Superior temporal gyrus (tissue), 1 donor: ENCODE data around the gene YBX3.
A peak's percentile ranks its signal among the peaks of the same experiment; 100 is the strongest.

Source experiments
- DNase-seq: peaks from one replicate; pipeline ENCODE4 v3.0.0-alpha.2; 2016; ENCODE audit errors: extremely low spot score

The YBX3 gene

DNA sequence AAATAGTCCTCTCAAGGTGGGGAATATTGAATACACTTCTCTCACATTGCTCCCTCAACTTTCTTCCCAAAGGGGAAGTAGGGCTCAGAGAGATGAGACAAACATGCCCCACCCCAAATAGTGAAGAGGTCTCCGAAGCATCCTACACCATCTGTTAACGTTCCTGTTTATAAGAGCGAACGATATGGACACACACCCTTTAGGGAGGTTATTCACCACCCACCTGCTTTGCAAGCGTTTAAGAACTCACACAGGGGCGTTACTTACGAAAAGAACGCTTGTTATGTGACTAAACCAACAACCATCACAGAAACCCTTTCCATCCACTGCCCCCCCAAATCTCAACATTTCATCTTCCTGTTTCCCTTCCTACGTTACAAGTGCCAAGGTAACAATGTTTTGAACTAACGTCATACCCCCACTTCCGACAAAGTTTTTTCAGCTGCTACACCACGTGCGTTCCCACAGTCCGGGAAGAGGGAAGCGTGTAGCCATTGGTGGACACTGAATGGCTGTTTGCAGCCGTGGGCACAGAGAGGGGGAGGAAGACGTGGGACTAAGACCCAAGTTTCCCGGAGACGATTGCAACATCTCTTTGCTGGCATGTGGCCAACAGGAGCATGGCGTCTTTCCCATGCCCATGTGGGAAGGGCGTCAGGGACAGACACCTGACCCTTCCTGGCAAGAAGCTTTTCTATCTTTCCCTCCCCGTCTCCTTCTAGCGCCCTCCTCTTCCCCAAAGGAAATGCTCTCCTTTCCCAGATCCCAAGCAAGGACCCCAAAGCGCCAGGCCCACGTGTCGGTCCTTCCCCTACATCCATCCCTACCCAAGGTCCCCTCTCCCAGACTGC is 1.2 kb downstream of the YBX3 start:
- DNase-seq = peak; percentile 55

DNA sequence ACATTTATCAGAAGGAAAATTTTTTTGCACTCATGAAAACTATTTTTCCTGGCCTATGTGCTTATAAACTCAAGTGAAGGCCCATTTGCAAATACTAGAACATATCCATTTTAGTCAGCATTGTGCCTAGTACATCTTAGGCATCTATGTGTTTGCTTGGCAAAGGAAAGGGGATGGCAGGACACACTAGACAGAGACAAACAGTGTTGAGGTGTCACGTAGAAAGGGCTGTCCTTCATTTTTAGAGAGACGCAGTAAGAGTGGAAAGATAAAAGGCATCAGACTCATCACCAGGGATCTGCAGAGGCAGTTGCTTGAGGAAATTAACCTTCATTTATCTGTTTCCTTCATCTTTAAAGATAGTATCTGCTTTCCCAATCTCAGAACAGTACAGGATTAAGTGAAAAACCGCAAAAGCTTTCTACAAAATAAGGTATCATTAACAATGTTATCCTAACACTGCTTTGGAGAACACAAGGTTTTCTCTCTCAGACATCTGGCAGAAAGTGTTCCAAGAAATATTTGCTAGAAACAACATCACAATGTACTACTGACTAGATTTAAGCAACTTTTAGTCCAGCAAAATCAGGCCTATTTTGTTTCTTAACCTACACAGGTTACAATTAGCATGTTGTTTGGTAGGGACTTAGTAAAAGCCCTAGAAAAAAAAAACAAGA is 2.0 kb downstream of the YBX3 start:
- DNase-seq = no peak

DNA sequence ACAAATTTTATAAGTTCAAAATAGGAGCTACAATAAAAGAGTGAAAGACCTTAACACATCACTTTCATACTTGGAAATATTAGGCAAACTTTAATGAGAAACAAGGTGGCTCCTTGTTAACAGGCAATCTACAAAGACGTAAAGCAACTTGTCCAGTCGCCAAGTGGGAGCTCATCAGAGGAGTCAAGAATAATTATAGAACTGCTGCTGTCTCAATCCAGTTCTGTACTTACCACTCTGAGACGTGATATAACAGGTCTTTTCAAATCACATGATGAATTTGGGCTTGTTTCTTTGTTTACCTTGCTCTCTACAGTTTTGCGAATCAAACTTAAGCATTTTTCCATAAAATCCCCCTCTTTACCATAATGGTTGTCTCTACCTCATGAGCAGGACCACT is 3.6 kb downstream of the YBX3 start:
- no peak for DNase-seq

DNA sequence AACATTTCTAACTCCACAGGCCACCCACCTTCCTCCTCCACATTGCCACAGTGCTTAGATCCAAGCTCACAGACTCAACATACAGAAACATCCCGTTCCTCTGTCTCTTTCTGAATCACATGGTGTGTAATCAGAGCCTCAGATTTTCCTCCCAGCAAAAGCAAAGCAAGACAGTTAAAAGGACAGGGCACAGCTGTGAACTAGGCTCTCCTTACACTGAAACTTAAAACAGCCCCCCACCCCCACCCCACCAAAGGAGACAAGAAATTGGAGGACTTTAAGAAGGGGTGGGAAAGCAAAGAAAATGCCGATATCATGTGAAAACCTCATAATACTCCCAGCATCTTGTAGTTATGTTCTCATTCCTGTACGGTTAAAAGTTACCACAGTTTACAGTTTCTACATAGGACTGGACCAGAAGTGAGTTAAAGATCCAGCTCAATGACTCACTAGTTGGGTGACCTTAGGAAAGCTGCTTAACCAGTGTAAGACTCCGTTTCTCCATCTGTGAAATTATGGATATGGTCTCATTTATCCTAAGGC is 4.8 kb downstream of the YBX3 start:
- no peak for DNase-seq

DNA sequence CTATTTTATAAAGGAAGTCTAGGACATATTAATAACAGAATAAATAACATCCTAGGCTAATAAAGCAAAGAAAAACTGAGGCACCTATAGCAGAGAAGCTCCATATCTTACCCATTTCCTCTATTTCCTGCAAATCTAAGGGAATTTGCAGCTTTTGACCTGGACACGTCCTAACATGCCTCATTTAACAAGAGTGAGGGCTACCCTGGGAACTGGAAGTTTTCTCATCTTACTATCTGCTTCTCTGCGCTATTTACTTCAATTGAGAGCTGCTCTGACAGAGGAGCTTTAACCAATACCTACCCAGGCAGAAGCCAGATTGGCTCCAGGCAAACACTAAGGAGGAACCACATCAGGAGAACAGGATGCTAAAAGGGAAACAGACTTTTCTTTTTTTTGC is 5.7 kb downstream of the YBX3 start:
- DNase-seq = no peak

DNA sequence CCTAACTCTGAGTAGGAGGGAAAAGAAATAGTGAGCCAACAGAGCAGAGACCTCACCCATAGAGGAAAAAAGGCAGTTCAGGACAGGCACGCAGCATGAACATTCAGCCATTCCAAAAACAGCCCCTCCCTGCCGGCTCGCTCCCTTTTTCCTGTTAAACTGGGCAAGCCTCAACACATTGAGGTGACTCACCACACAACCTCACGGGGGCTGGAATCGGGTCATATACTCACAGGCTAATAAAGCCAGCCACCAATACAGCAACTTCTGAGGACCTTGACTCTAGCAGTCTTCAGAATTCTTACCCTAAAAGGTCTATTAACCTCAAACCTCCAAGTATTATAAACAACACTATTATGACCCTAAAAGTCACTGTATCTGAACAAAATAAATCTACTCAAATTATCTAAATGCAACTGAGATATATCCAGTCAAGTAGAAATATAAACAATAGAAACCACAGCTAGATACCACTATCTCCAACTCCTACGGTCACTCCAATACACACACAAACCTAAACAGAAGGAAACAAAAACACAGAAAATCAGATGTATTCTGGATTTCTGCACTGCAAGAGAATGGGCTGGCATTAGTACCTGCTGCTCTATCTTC is 6.3 kb downstream of the YBX3 start:
- DNase-seq = no peak

DNA sequence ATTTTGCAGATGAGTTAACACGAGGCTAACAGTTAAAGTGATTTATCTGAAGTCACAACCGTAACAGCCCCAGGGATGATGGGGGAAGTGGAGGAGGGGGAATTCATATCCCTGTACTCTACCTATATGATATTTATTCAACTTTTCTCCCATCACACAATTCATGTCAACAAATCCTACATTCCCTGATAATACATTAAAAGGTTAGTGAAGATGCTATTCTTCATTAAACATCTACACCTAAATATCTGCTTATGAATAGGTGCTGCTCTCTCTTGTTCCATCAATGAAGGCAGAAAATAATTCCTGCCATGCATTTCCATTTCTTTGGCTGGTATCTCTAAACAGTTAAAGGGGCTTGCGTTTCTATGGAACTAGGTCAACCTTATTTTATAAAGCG is 6.8 kb downstream of the YBX3 start:
- no peak for DNase-seq

DNA sequence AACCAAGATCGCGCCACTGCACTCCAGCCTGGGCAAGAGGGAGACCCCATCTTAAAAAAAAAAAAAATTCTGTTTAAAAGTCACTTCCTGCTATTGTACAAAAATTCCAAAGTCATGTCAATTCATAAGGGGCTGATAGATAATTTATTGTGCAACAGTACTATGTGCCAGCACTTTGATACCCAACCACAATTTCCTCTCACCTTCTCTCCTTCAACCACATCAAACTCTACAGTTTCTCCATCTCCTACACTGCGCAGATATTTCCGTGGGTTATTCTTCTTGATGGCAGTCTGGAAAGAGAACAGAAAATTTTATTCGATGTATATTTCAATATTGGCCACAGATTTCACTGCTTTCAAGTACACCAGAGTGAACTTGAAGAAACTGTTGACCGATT is 7.6 kb downstream of the YBX3 start:
- no peak for DNase-seq

DNA sequence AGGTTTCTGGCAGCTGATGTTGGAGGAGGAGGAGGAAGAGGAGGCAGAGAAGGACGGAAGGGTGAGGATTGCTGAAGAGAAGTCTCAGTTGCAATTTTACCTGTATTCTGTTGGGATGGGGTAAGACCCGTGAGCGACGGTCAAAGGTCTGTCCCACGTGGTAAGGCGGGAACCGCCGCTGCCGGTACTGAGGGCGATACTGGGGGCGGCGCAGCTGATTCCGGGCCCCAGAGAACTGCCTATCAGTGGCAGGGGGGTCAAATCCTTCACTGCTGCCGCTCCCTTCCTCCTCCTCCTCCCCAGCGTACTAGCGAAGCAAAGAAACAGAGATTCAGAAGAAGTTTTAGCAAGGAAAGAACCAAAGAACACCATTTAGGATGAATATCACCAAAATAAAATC is 13.3 kb downstream of the YBX3 start:
- no peak for DNase-seq

DNA sequence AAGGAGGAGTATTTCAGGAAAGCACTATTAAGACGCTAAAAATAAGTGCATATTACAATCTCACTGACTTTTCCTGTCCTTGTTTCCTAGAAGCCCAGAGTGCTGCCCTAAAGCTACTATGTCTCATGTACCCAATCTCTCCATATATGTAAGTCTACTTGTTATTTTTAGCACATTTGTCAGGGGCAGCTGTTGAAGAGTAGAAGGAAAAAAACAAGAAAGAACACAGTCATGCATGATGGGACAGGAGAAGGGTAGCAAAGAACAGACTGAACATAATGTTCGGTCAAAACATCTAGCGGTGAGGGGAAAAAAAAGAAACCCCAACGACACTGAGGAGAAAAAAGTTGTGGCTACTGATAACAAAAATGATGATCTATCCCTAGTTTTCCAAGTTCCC is 14.3 kb downstream of the YBX3 start:
- DNase-seq = no peak

DNA sequence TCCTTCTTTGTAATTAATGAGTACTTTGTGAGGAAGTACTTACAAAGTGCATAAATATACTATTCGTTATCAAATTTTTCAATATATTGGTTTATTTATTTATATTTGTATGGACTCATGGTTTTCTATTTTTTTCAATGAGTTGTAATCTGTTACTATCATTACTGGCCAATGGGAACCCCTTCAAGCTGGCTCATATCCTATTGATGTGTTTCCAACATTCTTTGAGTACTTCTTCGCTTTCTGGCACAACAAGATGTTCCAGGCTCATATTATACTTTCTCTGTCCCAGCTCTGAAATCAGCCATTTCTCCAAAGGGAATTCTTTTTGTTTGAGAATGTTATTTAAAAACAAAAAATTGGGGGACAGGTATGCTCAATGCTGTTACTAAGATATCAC is 17.5 kb downstream of the YBX3 start:
- DNase-seq = no peak

DNA sequence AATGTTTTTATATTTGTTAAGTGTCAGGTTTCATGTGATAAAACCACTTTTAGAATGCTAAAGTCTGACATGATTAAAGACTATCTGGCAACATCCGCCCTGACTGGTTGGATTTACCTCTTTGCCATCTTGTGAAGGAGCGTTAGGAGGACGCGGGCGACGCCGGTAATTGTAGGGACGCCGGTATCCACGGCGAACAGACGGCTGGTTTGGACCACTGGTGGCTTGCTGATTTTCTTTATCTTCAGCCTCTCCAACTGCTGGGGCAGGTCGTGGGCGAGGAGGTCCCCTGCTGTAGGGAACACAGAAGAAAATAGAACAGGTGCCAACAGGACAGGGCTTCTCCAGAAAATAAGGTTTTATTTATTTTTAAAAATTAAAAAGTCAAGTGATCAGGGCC is 21.3 kb downstream of the YBX3 start:
- no peak for DNase-seq

DNA sequence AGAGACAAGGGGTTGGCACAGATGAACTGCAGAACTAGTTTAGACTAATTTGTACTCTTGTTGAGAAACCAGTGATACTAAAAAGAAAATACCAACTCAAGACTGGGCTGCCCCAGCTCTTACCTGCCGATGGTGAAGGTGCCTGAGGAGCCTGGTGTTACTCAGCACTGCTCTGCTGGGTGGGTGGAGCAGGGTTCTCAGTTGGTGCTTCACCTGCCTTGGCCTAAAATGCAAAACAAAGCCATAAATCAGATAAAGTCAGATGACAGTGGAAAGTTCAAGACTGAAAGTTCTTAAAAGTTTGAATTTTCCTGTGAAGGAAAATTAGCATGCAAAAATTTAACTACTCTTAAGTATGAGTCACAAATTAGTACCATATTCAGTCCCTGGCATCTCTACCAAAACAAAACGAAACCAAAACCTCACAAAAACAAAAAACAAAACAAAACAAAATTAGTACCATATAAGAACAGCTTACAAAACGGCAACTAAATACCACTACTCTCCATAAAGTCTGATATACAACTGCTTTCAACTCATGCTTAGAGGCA is 21.9 kb downstream of the YBX3 start:
- DNase-seq = no peak

DNA sequence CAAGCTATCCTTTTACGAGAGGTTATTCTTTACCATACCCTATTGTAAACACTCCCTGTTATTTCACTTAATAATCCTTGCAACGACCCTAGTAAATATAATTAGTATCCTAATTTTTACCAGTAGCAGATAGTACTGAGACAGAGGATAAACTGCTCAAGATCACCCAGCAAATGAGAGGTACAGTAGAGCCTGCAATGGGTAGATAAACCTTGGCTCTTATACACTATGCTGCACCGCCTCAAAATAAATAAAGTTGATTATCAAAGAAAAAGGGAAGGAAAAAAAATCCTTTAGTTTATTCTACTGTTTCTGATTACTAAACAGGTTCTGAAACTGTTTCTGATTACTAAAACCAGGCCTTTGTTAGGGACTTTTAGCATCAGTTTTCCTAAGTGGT is 22.5 kb downstream of the YBX3 start:
- no peak for DNase-seq

DNA sequence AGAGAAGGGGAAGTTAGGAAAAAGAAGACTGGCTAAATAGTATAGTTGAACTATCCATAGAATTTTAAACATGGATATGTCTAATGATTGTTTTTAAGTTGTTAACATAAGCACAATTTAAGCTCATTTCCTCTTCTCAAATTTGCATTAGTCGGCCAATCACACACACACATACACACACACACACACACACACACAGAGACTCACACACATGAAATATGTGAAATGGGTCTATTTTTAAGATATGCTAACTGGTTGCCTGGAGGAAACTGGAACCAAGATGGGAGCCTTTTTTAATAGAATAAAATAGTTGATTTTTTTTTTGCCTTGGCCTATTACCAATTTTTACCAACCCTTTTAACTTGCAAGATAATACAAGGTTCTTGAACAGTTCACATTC is 25.3 kb downstream of the YBX3 start:
- DNase-seq = no peak

DNA sequence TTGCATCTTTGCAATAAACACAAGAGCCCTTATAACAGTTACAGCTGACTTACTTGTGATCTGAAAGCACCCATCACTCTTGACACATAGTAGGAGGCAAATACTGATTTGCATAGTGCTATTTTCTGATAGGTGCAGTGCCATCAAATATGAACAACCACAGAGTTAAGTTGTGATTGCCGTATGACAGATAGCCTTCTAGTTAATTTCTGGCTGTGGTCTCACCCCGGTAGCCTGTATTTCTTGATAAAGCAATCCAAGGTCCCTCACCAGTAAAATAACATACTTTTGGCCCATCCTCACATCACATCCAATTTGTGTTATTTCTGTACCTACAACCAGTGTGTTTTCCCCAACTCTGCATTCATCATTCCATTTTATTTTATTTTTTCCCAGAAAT is 26.0 kb downstream of the YBX3 start:
- DNase-seq = no peak

DNA sequence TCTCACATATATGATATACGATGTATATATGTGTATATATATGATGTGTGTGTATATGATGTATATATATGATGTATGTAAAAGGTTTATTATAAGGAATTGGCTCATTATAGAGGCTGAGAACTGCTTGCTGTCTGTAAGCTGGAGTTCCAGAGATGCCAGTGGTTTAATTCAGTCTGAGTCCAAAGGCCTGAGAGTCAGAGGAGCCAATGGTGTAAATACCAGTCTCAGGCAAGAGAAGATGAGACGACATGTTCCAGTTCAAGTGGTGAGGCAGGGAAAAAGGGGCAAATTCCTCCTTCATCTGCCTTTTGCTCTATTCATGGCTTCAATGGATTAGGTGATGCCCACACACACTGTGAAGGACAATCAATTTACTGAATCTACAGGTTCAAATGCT is 32.2 kb downstream of the YBX3 start:
- DNase-seq = no peak

DNA sequence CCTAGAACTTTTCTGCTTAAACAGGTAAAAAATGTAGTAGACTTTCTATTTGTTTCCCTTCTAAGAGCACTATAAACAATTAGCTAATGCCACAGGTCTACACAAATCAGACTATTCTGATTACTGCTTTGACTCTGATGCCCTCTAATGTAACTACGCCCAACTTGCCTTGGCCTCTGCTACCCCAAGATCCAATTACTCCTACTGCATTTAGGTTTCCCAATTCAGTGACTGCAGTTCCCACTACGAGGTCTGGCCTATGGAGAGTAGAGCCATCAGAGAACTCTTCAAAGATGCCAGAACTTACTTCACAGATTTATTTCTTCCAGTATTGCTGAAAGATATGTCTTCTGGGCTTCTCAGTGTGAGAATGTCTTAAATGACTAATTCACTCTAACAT is 34.0 kb downstream of the YBX3 start:
- DNase-seq = no peak

DNA sequence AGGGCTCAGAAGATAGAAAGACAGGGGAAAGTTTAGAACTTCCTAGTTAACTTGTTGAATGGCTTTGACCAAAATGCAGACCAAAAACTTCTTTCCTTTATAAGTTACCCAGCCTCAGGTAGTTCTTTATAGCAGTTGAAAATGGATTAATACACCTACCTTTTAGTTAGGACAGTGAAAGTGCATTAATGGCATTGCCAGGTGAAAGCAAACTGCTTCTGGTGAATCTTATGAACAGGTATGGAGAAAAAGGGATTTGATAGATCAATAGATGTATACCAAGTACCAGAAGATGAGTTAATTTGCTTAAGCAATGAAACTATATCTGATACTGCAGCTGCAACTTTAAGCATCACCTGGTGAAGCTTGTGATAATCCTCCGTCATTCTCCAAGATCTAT is 35.1 kb downstream of the YBX3 start:
- DNase-seq = no peak

DNA sequence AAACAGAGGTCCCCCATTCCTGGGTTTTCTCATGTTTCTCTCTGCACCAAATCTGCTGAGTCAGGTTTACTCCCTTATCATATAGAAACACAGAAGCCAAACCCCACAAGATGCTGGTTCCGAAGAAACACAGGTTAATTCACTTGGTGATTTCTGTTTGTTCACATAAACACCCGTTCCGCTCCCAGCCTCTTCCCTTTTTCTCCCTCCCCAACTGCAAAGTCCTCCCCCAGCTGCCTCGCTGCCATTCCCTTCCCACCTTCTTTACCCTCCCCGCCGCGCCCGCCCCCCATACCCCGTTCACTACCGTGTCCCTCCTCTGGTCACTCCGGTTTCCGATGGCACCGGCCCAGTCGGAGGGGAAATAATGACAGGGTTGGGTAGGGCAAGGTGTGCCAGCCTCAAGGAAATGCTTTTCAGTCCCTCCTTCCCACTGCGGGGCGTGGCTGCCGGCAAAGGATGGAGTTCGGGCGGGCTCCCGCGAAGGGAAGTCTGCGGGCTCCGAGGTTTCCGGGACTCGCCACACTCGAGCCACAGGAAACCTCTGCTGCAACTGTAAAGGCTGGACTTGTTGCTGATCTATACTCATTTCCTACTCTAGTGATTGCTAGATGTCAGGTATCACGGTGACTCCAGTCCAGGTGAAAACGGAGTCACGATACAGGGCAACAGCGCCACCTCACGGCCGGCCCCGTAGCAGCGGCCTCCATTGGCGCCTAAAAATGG is 49.3 kb downstream of the YBX3 start, which contains the start of gene STYK1:
STYK1 (minus strand) TSS at position 394 of the 726 bp plus-strand sequence. CDS start 39,434 bp downstream, outside the sequence.
- DNase-seq = peak; percentile 58

DNA sequence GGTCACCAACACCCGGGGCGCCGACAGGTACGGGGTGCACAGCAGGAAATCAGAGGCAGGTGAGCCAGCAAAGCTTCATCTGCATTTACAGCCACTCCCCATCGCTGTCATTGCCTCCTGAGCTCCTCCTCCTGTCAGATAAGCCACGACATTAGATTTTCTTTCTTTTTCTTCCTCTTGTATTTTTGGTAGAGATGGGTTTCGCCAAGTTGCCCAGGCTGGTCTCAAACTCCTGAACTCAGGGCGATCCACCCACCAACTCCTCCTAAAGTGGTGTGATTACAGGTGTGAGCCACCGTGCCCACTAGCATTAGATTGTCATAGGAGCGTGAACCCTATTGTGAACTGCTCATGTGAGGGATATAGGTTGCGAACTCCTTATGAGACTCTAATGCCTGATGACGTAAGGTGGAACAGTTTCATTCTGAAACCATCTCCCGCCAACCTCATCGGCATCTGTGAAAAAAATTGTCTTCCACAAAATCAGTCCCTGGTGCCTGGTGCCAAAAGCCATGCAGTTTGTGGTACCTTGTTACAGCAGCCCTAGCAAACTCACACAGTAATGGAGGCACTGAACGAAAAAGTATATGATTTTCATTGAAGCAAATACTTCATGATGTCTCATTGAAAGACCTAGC is 50.8 kb downstream of the YBX3 start:
- DNase-seq = no peak
